GM18505 (cell line): ENCODE data around the gene DNAH9.
"Not testable (repeated sequence)": the region's sequence is repeated elsewhere in the genome, so short reads cannot be mapped to it uniquely, and the experiment has no call there.

Experiments used
- ATAC-seq: cut with Tn5 transposase; IDR thresholded peaks from one replicate; pipeline ENCODE4 v1.9.1; 2021; ENCODE audit not compliant: unreplicated experiment
- POLR2A ChIP-seq: IDR thresholded peaks from 4 replicates; pipeline ENCODE4 v1.6.1; 2011; ENCODE audit warnings: borderline replicate concordance; ENCODE audit not compliant: insufficient read depth, insufficient read length; ENCODE audit errors: extremely low read depth

DNAH9 gene

DNA sequence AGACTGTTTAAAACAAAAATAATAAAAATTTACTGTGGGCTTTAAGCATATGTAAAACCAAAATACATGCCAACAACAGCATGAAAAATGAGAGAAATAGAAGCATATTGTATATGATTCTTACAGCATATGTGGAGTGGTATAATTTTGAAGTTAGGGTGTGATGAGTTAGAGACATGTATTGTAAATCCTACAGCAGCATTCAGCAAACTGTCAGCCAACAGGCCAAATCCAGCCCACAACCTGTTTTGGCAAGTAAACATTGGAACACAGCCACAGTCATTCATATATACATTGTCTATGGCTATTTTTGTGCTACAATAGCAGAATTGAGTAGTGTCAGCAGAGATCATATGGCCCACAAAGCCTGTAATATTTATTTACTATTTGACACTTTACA, 356.7 kb downstream of the DNAH9 start:
- no peak for ATAC-seq
- TF ChIP-seq POLR2A, result no peak

- ATAC-seq, result no peak
- no peak for TF ChIP-seq POLR2A
Observed at GRCh38 chr17:11969565-11969964, 371.3 kb downstream of the DNAH9 start.

- ATAC-seq, result not testable (repeated sequence)
Observed at GRCh38 chr17:11972741-11973140, 374.5 kb downstream of the DNAH9 start.

DNA sequence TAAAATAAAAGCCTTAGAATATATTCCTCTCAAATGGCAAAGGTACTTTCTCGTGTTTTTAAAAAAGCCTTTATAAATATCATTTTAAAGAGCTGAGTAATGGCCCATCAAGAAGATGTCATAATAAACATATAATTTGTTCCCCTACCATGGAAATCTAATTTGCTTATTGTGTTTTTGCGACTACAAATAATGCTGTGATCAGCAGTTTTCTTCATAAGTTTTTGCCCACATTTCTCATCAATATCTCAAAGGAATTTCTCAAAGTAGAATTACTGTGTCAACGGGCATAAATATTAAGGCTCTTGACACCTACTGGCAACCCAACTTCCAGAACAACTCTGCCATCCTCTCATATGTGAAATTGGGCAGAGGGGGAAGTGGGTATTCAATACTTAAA, 381.5 kb downstream of the DNAH9 start:
- ATAC-seq, result no peak
- no peak for TF ChIP-seq POLR2A

DNA sequence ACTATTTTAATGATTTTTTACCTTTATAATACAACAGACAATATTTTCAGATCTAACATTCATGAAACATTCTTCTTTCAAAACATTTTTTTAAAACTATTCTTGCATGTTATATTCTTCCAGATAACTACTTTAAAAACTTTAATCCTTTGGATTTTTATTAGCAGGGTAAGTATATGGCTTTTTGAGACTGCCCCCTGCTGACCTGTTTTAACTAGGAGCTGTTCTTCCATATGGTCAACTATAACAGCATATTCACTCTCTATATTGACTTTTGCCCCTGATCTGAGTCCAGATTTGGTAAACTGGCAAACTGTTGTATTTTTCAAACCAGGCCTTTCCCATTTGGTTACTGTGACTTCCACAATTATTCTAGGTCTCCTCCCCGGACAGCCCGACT, 382.5 kb downstream of the DNAH9 start:
- TF ChIP-seq POLR2A, result no peak
- ATAC-seq, result no peak

GRCh38 chr17:11981862-11982261, 383.6 kb downstream of the DNAH9 start:
- TF ChIP-seq POLR2A, result no peak

DNA sequence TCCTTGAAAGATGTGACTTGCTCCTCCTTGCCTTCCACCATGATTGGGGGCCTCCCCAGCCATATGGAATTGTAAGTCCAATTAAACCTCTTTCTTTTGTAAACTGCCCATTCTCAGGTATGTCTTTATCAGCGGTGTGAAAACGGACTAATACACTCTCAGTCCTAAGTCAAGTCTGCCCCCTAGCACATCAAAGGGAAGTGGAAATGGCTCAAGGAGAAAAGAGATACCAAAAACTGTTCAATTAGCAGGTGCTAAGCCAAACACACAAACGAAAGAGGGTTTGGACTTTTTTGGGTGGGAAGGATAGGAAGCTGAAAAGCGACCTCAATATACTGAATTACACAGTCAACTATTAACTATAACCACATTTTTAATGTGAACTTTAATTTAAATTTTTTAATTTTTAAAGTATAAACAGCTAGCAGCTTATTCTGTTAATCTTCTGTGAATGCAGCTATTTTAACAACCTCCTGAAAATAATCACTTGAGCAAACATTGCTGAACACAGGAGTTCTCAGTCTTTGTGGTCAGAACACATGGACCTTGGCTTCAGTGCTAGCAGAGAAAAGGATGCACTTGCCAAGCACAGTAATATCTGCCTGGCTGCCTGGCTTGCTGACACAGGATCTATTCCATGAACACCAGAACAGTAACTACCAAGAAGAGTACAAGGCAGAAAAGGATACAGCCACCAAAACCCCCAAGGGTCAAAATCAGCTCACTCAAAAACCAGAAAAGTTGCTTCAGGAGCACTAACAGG, 388.1 kb downstream of the DNAH9 start:
- TF ChIP-seq POLR2A, result no peak
- no peak for ATAC-seq

More at GRCh38 chr17:11981862-11982261, 383.6 kb downstream of the DNAH9 start:
- no peak for ATAC-seq

DNA sequence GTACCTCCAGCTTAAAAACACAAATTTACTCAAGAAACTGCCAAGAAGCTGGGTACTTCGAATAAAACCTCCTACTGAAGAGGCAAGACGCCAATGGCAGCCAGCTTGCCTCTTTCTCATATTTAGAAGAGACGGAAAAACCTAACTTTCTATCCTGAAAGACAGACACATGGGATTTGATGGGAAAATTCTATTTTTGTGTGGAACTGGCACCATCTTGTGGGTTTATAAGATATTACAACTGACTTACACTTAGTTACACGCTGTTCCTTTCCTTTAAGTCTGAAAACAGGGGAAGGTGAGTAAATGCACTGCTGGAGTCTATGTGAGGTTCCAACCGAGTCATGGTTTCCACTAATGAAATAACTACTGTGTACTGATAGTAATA, 388.7 kb downstream of the DNAH9 start:
- ATAC-seq, result no peak

DNA sequence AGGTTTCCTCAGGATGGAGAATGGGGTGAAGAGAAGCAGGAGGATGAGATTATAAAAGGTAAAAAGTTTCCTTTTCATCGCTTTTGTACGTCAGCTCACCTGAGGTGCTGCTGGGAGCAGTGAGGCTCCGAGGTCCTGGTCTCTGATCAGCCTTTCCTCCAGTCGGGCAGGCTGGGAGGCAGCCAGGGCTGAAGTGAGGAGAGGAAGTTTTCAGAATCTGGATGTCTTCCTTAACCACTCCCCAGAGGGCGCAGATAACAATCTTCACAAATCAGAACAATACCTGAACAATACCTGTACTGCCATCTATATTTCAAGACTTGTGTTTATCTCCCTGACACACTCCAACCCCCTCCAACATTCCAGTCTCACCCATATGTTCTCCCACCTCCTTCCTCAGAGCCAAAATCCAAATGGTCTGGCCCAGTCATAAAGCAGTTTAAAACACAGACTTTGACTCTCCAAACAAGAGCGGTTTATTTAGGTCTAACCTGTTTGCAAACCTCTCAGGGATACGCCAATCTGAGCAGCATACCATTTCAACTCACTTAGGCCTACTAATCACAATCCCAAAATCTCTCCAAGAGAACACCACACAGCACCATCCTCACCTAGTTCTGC, 392.2 kb downstream of the DNAH9 start:
- no peak for TF ChIP-seq POLR2A
- no peak for ATAC-seq

More for the DNA sequence above, 388.7 kb downstream of the DNAH9 start:
- TF ChIP-seq POLR2A, result no peak

- no peak for TF ChIP-seq POLR2A
Observed at GRCh38 chr17:11991461-11991860, 393.2 kb downstream of the DNAH9 start.

GRCh38 chr17:11996722-11997146, 398.5 kb downstream of the DNAH9 start:
- ATAC-seq, result peak; percentile 36
- no peak for TF ChIP-seq POLR2A

More at GRCh38 chr17:11991461-11991860, 393.2 kb downstream of the DNAH9 start:
- no peak for ATAC-seq

DNA sequence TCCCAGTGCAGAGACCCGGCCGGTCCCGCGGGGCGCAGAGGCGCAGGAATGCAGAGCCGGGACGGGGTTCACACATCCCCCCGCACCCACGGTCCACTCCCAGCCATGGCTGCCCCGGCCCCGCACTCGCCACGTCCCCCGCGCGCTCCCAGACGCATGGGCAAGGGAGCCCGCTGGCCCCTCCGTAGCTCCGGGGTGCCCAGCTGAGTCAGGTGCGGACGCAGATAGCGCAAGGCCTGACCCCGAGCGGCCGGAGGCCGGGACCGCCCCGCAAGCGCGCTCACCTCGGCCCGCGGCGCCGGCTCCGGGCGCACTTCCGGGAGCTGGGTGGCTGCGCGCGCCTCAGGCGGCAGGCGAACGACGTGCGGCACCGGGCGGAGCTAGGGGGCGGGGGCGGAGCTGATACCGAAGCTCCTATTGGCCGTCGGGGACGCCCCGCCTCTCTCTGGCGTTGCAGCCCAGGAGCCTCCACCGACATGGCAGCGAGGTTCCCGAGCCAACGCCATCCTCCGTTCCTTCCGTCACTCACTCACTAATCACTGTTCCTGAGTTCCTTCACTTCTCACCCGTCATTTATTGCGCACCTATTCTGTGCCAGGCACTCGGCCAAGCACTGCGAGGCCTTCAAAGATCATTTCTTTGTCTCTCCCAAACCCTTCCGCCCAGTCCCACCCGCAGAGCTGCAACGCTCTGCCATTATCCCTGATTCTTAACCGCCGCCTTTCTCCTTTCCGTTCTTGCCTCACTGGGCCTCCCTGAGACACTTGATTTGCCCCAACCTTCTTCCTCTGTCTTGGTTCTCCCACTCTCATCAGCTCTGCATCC, 399.1 kb downstream of the DNAH9 start, which contains the start of gene ZNF18:
ZNF18 (minus strand) TSS at position 329 of the 825 bp plus-strand sequence. CDS start 4,646 bp downstream, outside the sequence.
- ATAC-seq, result peak; percentile 95
- TF ChIP-seq POLR2A, result peak; percentile 99

DNA sequence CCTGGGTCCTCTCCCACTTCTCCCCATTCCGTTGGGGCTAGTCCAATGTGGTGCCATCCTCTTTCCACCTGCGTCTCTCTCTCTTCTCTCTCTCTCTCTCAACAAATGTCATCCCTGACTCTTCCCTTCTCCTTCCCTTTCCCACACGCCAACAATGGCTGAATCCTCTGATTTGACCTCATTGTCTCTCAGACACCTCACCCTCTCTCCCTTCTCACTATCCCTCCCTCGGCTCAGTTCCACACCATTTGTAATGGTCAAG, 399.6 kb downstream of the DNAH9 start:
- no peak for ATAC-seq
- TF ChIP-seq POLR2A, result no peak

DNA sequence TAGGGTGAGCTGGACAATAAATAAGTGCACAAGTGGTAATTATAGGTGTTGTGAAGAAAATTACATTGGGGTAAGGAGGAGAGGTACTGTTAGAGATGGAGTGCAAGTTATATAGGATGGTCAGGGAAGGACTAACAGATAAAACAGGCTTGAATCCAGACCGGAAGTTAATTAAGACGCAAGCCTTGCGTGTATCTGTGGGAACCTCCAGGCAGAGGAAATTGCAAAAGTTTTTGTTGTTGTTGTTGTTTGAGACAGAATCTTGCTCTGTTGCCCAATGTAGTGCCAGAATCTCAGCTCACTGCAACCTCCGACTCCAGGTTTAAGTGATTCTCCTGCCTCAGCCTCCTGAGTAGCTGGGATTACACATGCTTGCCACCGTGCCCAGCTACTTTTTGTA, 401.4 kb downstream of the DNAH9 start:
- no peak for ATAC-seq
- no peak for TF ChIP-seq POLR2A
